ENCODE data around the gene CCNI.

CCNI gene

GRCh38 chr4:77002321-77003107, 73.3 kb downstream of the CCNI start:
- DNase-seq (ENCODE audit: low spot score) = no peak

- no peak for DNase-seq (ENCODE audit: low spot score)
Measured at GRCh38 chr4:77001907-77002306, 73.9 kb downstream of the CCNI start.

GRCh38 chr4:76998251-76998901, 77.4 kb downstream of the CCNI start:
- DNase-seq (ENCODE audit: low spot score) = no peak

GRCh38 chr4:76997532-76997931, 78.3 kb downstream of the CCNI start:
- no peak for DNase-seq (ENCODE audit: low spot score)

Data from SW480 (cell line).